CD14-positive monocyte (primary cell): ENCODE results near the gene ZNF827. TPM values are rescaled to one million over a fixed set of nuclear protein-coding genes. Genes with fewer than 3 reads are reported as not detected.
A peak's percentile ranks its signal among the peaks of the same experiment; 100 is the strongest.

Experiments used
- DNase-seq, 3 donors: peaks; one replicate each; pipeline ENCODE4 v3.0.0-alpha.2; 2011 to 2022
- H2AFZ ChIP-seq: 2 replicates; pipeline ENCODE4 v1.6.0; 2012; ENCODE audit warnings: mild to moderate bottlenecking, low read depth, low read length, inconsistent platforms; ENCODE audit not compliant: insufficient read depth, poor library complexity, severe bottlenecking
- H3K27ac ChIP-seq, 2 donors: 1 replicate in 1 of 2; 2 replicates in 1 of 2; pipeline ENCODE4 v1.5.1; 2012 to 2013; ENCODE audit warnings: low read length in 2 of 2, control low read depth in 1 of 2, inconsistent platforms in 1 of 2, low read depth in 1 of 2, mild to moderate bottlenecking in 1 of 2
- H3K27me3 ChIP-seq, 2 donors: one replicate each; pipeline versions ENCODE4 v1.6.0 to v1.6.1; 2011 to 2013; ENCODE audit warnings: low read length in 2 of 2; ENCODE audit not compliant: control insufficient read depth in 2 of 2, insufficient read depth in 2 of 2
- H3K36me3 ChIP-seq, 2 donors: replicated peaks in 1 of 2; 1 replicate in 1 of 2; 2 replicates in 1 of 2; pipeline versions ENCODE4 v1.5.1 to v1.6.1; 2012 to 2013; ENCODE audit warnings: low read length in 2 of 2, control low read depth in 1 of 2, inconsistent platforms in 1 of 2, mild to moderate bottlenecking in 1 of 2; ENCODE audit not compliant: insufficient read depth in 2 of 2, control insufficient read depth in 1 of 2
- H3K4me1 ChIP-seq, 2 donors: 1 replicate in 1 of 2; 2 replicates in 1 of 2; pipeline versions ENCODE4 v1.5.1 to v1.6.1; 2012 to 2013; ENCODE audit warnings: low read length in 2 of 2, control low read depth in 1 of 2, inconsistent platforms in 1 of 2, mild to moderate bottlenecking in 1 of 2, moderate library complexity in 1 of 2; ENCODE audit not compliant: insufficient read depth in 2 of 2, control insufficient read depth in 1 of 2
- H3K4me2 ChIP-seq: replicated peaks from 2 replicates; pipeline ENCODE3; 2012; ENCODE audit warnings: low read length, moderate library complexity, mild to moderate bottlenecking; ENCODE audit not compliant: poor library complexity, severe bottlenecking; ENCODE audit errors: extremely low read depth
- H3K4me3 ChIP-seq, 3 experiments: fragments of 200-600 bp in 1 of 3; sonication (generic) in 1 of 3; replicated peaks in 1 of 3; 1 replicate in 2 of 3; 2 replicates in 1 of 3; pipeline ENCODE4 v1.5.1; 2011 to 2013; ENCODE audit warnings: low read length in 3 of 3, mild to moderate bottlenecking in 3 of 3, control low read depth in 2 of 3, low read depth in 2 of 3, inconsistent platforms in 1 of 3, moderate library complexity in 1 of 3
- H3K79me2 ChIP-seq: 2 replicates; pipeline ENCODE4 v1.6.0; 2012; ENCODE audit warnings: mild to moderate bottlenecking, control low read depth, inconsistent platforms, low read length, moderate library complexity; ENCODE audit not compliant: insufficient read depth
- H3K9ac ChIP-seq: 2 replicates; pipeline ENCODE4 v1.6.0; 2017; ENCODE audit warnings: low read length, mild to moderate bottlenecking; ENCODE audit not compliant: insufficient read depth, poor library complexity, severe bottlenecking
- H3K9me3 ChIP-seq, 2 donors: replicated peaks in 1 of 2; 1 replicate in 1 of 2; 2 replicates in 1 of 2; pipeline versions ENCODE4 v1.5.1 to v1.6.1; 2012 to 2013; ENCODE audit warnings: low read length in 2 of 2, control low read depth in 1 of 2; ENCODE audit not compliant: control insufficient read depth in 1 of 2, insufficient read depth in 1 of 2
- H4K20me1 ChIP-seq: 2 replicates; pipeline ENCODE4 v1.6.0; 2012; ENCODE audit warnings: mild to moderate bottlenecking, low read length, control low read depth, moderate library complexity; ENCODE audit not compliant: insufficient read depth
- H3K27ac Mint-ChIP-seq, 7 donors: one replicate each; pipeline ENCODE4 v1.8.0; 2020; ENCODE audit warnings: mild to moderate bottlenecking in 7 of 7, mixed read lengths in 7 of 7, moderate library complexity in 6 of 7, inconsistent platforms in 2 of 7
- H3K27me3 Mint-ChIP-seq, 3 donors: one replicate each; pipeline ENCODE4 v1.8.0; 2021 to 2022; ENCODE audit warnings: low read depth in 3 of 3, mild to moderate bottlenecking in 3 of 3, mixed read lengths in 3 of 3, moderate library complexity in 3 of 3, inconsistent platforms in 1 of 3
- H3K36me3 Mint-ChIP-seq, 2 donors: one replicate each; pipeline ENCODE4 v1.8.0; 2020; ENCODE audit warnings: mixed read lengths in 2 of 2, inconsistent platforms in 1 of 2, mild to moderate bottlenecking in 1 of 2
- H3K4me1 Mint-ChIP-seq: one replicate; pipeline ENCODE4 v1.8.0; 2020; ENCODE audit warnings: mild to moderate bottlenecking, mixed read lengths
- H3K4me3 Mint-ChIP-seq, 2 donors: one replicate each; pipeline ENCODE4 v1.8.0; 2020; ENCODE audit warnings: mild to moderate bottlenecking in 2 of 2, mixed read lengths in 2 of 2, moderate library complexity in 1 of 2
- H3K9me3 Mint-ChIP-seq, 7 donors: one replicate each; pipeline ENCODE4 v1.8.0; 2020 to 2022; ENCODE audit warnings: mixed read lengths in 7 of 7, mild to moderate bottlenecking in 6 of 7, moderate library complexity in 6 of 7, inconsistent platforms in 2 of 7
- WGBS: methylation state at CpG from one replicate; pipeline ENCODE4 v1.1.5; 2013; ENCODE audit warnings: missing lambda C conversion rate; ENCODE audit not compliant: insufficient coverage; 5-methylcytosine and 5-hydroxymethylcytosine counted together
- intact Hi-C, 2 donors: fragments of 100-400 bp; cut with micrococcal nuclease; formaldehyde crosslinking; loops; one replicate each; pipeline versions ENCODE4 v1.15.0 to v1.15.1; 2023
- polyA plus RNA-seq, 3 donors: library from polyadenylated mRNA; depleted of rRNA in 1 of 3; unstranded in 2 of 3; stranded (reverse) in 1 of 3; fragments of 300-500 nt in 2 of 3; fragments of >200 nt in 1 of 3; fragmentation: Illumina TruSeq in 2 of 3; gene quantifications; 1 replicate in 2 of 3; 2 replicates in 1 of 3; pipeline ENCODE4 v1.2.3, GENCODE V29; 2012 to 2021
- TF ChIP-seq, protein P1 (sequence below): fragments of 200-600 bp; IDR thresholded peaks from one replicate; pipeline ENCODE4 v1.8.0; 2022; ENCODE audit warnings: antibody characterized with exemption, mild to moderate bottlenecking

Gene ZNF827
- polyA plus RNA-seq, 3 donors = 0.04 TPM; not detected in 2

DNA sequence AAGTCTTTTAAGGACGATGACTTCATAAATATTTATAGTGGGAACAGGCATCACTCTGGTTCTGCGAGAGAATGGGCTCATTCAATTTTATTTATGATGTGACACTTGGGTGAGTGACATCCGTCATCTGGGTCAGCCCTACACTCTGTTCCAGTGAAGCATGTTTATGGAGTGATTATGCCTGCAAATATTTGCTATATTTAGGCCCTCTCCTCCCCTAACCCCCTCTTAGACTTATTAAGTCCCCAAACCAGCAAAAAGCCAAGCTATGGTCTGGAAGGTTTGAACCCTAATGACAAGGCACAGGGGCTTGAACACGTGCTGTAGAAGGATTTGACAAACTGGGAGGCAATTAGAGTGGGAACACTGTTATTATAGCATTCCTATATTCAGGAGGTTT, 202.8 kb downstream of the ZNF827 start:
- no peak overlapping the region for H3K9ac ChIP-seq
- H3K4me3 ChIP-seq = no peak overlapping the region
- no peak overlapping the region for H3K4me2 ChIP-seq
- intact Hi-C loops = no loop called here
- H4K20me1 ChIP-seq = no peaks in the 10 kb centered on the region
- H3K27me3 Mint-ChIP-seq = peaks cover 2 to 11% (median 6%) of the 10 kb centered on the region in 3 donors
- no peak overlapping the region for H2AFZ ChIP-seq
- H3K9me3 ChIP-seq = no peaks in the 10 kb centered on the region
- no peaks in the 10 kb centered on the region for H3K79me2 ChIP-seq
- peaks cover 0 to 11% of the 10 kb centered on the region in 2 donors for H3K4me1 ChIP-seq
- H3K27ac ChIP-seq = no peak overlapping the region
- no peak for DNase-seq
- H3K36me3 ChIP-seq = no peaks in the 10 kb centered on the region
- H3K27ac Mint-ChIP-seq = no peak overlapping the region
- no peaks in the 10 kb centered on the region for H3K36me3 Mint-ChIP-seq
- H3K4me1 Mint-ChIP-seq = peaks cover 13% of the 10 kb centered on the region
- H3K4me3 Mint-ChIP-seq = no peak overlapping the region
- no peaks in the 10 kb centered on the region for H3K9me3 Mint-ChIP-seq
- TF ChIP-seq, protein P1, sequence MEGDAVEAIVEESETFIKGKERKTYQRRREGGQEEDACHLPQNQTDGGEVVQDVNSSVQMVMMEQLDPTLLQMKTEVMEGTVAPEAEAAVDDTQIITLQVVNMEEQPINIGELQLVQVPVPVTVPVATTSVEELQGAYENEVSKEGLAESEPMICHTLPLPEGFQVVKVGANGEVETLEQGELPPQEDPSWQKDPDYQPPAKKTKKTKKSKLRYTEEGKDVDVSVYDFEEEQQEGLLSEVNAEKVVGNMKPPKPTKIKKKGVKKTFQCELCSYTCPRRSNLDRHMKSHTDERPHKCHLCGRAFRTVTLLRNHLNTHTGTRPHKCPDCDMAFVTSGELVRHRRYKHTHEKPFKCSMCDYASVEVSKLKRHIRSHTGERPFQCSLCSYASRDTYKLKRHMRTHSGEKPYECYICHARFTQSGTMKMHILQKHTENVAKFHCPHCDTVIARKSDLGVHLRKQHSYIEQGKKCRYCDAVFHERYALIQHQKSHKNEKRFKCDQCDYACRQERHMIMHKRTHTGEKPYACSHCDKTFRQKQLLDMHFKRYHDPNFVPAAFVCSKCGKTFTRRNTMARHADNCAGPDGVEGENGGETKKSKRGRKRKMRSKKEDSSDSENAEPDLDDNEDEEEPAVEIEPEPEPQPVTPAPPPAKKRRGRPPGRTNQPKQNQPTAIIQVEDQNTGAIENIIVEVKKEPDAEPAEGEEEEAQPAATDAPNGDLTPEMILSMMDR = no peak
- WGBS = no CpG with 5 or more reads among the region's 4 CpGs
- no peaks in the 10 kb centered on the region for H3K27me3 ChIP-seq

GRCh38 chr4:145735347-145735675, 203.3 kb downstream of the ZNF827 start:
- TF ChIP-seq, protein P1 = no peak
- H3K4me1 Mint-ChIP-seq = peaks cover 13% of the 10 kb centered on the region
- Histone ChIP-seq H3K36me3 (no peaks in the 10 kb centered on the region), H3K4me2 (no peak overlapping the region), H3K27ac (no peak overlapping the region), H3K27me3 (no peaks in the 10 kb centered on the region), H3K9ac (no peak overlapping the region), H4K20me1 (no peaks in the 10 kb centered on the region), H3K9me3 (no peaks in the 10 kb centered on the region), H3K79me2 (no peaks in the 10 kb centered on the region), H3K4me3 (no peak overlapping the region), H3K4me1 (peaks cover 0 to 11% of the 10 kb centered on the region in 2 donors), H2AFZ (no peak overlapping the region)
- no peaks in the 10 kb centered on the region for H3K36me3 Mint-ChIP-seq
- H3K4me3 Mint-ChIP-seq = no peak overlapping the region
- H3K27ac Mint-ChIP-seq = peak overlapping the region in 1 of 7 donors; percentile 37
- WGBS = 83% methylated on average over 1 of the region's 2 CpGs
- H3K27me3 Mint-ChIP-seq = peaks cover 2 to 11% (median 6%) of the 10 kb centered on the region in 3 donors
- intact Hi-C loops = no loop called here
- DNase-seq = no peak
- H3K9me3 Mint-ChIP-seq = no peaks in the 10 kb centered on the region
